SH-SY5Y (cell line): ENCODE results near the gene EFCAB12.

Experiments
- GATA2 ChIP-seq: IDR thresholded peaks from 2 replicates; pipeline ENCODE4 v1.6.1; 2011; ENCODE audit warnings: mild to moderate bottlenecking, low read depth, low read length
- GATA3 ChIP-seq: IDR thresholded peaks from 2 replicates; pipeline ENCODE4 v1.6.1; 2011; ENCODE audit warnings: low read depth, mild to moderate bottlenecking, low read length, moderate library complexity

DNA sequence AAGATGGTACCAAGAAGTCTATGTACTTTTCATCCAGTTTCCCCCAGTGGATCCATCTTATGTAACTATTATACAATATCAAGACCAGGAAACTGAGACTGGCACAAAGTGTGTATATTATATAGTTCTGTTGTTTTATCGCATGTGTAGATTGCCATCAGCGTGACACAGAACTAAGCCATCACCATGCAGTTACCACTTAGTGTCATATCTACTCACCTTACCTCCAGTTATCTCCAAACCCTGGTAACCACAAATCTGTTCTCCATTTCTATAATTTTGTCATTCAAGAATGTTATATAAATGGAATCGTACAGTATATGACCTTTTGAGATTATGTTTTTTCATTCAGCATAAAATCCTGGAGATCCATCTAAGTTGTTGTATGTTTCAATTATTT lies 34.7 kb upstream of the EFCAB12 start:
- TF ChIP-seq GATA2: no peak
- no peak for TF ChIP-seq GATA3
